GM19467 (cell line): ENCODE data around the gene HSPG2.
"Not testable (repeated sequence)": the region's sequence is repeated elsewhere in the genome, so short reads cannot be mapped to it uniquely, and the experiment has no call there.

Source experiments
- ATAC-seq: cut with Tn5 transposase; IDR thresholded peaks from one replicate; pipeline ENCODE4 v1.9.1; 2021; ENCODE audit warnings: mild to moderate bottlenecking, moderate library complexity; ENCODE audit not compliant: unreplicated experiment

Gene HSPG2

DNA sequence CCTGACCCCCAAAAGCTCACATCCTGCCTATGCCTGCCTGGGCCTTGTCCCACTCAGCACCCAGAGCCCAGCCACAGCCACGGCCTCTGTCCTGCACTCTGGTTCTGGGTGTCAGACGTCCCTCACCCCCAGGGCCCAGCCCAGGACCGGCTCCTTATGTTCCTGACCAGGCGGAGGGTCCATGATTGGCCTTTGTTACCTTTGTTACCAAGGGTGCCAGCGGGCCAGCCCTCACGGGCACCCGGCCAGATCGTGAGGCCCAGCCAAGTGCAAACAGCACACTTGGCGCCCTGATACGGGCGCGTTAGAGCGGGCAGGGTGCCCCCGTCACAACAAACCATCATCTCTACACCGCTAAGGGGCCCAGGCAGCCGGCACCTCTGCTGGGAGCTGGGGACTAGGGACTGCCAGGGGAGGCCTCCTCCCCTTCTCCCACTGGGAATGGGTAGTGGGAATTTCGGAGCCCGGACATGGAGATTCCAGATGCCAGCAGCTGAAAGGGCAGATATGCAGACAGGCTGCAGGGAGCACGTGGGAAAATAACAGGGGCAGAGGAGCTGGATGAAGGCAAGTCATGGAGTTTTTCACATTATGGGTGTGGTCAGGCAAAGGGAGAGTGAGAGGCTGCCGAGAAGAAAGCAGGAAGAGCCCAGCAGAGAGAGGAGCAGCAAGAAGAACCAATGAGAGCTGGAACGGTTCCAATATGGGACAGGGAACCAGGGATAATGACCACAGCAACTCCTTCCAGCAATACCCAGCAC, 22.1 kb downstream of the HSPG2 start:
- no peak for ATAC-seq

- ATAC-seq = no peak
Measured at GRCh38 chr1:21914450-21914849, 22.7 kb downstream of the HSPG2 start.

DNA sequence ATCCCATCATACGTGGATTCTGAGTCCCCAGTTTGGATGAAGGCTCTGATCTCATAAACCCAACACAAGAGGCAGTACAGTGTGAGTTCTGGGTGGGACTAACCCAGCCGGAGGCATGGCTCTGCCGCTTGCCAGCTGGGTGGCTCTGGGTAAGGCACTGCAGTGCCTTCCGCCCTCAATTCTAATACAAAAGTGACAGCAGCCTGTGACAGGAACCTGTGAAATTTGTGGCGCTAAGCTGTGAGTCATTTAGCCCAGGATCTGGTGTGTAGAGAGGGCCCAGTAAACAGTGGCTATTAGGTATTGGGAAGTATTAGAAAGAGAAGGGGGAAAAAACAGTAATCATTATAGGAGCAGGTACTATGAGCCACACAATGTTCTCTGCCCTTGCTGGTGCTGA, 23.3 kb downstream of the HSPG2 start:
- no peak for ATAC-seq

GRCh38 chr1:21913258-21913657, 23.9 kb downstream of the HSPG2 start:
- ATAC-seq = no peak

- ATAC-seq = no peak
Measured at GRCh38 chr1:21912038-21912758, 24.9 kb downstream of the HSPG2 start.

- no peak for ATAC-seq
Measured at GRCh38 chr1:21911205-21912001, 25.7 kb downstream of the HSPG2 start.

DNA sequence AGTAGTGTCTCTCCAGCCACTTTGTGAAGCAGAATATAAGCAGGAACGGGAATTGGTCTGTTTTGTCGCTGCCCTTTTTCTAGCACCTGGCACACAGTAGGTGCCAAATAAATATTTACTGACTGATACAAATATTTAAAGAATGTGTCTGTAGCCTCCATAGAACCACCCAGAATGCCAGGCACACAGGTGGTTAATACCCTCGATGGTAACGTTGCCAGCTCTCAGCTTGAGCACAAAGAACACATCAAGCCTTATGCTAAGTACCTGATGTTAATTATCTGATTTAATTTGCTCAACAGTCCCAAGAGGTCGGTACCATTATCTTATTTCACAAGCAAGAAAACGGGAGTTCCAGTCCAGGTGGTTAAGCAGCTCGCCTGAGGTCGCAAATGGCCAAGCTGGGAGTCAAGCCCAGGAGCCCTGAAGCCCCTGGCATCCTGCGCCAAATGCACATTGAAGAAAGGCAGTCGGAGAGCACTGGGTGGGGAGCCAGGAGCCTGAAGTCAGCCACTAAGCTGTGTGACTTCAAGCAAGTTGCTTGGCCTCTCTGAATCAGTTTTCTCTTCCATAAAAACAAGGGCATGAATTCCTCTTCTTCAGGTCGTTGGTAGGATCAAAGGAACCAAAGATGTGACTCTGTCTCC, 26.4 kb downstream of the HSPG2 start:
- no peak for ATAC-seq

GRCh38 chr1:21909787-21910503, 27.2 kb downstream of the HSPG2 start:
- ATAC-seq = no peak

DNA sequence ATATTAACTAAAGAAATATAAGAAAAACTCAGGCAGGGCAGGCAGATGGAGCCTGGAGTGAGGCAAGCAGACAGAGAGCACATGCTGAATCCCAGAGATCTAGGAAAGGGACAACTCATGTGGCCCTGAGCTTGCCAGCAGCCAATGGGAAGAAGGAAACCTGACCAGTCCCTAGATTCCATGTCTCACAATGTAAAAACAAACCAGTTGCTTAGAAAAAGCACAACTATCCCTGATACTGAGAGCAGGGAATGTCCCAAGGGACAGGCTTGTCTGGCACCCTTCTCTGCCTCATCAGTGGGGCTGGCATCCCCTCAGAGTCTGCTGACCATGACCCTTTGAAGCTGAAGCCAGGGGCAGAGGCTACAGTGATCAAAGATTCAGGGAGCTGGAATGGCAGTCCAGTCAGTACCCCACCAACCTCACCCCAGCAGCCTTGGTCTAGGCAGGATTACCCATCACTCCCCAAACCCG, 27.8 kb downstream of the HSPG2 start:
- ATAC-seq = no peak

- not testable (repeated sequence) for ATAC-seq
Measured at GRCh38 chr1:21907737-21908534, 29.2 kb downstream of the HSPG2 start.

GRCh38 chr1:21907079-21907418, 30.1 kb downstream of the HSPG2 start:
- no peak for ATAC-seq

DNA sequence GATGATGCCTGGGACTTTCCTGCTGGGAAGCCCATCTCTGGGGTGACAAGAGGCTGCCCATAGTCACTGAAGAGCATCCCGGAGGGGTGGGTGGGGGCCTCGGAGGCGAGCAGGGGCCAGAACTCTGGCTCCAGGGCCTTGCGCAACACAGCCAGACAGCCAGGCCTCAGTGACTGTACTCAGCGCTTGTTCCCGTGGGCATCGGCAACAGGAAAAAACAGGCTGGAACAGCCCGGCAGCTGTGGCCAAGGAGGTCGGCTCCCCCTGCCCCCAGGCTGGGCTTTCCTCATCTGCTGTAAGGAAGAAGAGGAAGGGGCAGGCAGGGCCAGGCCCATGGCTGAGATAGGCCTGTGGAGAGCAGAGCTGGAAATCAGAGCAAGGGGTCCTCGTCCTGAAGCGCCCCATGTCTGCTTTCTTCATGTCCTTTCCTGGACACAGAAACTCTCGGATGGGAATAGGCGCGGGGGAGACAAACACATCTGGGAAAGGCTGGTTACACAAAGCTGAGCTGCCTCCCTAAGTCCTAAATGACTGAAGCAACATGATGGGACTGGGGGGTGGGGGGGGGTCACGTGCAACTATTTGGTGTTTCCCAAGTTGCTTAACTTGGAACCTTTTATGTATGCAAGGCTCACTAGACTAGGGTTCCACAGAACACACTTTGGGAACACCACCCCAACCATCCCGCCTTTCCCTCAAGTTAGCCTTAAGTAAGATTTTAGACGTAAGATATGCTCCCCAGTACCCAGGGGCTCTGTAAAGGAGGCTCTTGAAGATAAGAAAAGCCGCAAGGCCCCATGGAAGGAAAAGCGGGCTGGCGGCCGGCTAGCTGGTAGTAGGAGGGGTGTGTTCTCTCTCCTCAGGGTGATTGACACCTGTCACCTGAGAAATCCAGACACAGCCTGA, 30.7 kb downstream of the HSPG2 start:
- no peak for ATAC-seq

GRCh38 chr1:21904704-21905520, 32.2 kb downstream of the HSPG2 start:
- no peak for ATAC-seq

GRCh38 chr1:21904454-21904703, 32.7 kb downstream of the HSPG2 start:
- no peak for ATAC-seq

GRCh38 chr1:21903638-21904453, 33.3 kb downstream of the HSPG2 start:
- no peak for ATAC-seq

DNA sequence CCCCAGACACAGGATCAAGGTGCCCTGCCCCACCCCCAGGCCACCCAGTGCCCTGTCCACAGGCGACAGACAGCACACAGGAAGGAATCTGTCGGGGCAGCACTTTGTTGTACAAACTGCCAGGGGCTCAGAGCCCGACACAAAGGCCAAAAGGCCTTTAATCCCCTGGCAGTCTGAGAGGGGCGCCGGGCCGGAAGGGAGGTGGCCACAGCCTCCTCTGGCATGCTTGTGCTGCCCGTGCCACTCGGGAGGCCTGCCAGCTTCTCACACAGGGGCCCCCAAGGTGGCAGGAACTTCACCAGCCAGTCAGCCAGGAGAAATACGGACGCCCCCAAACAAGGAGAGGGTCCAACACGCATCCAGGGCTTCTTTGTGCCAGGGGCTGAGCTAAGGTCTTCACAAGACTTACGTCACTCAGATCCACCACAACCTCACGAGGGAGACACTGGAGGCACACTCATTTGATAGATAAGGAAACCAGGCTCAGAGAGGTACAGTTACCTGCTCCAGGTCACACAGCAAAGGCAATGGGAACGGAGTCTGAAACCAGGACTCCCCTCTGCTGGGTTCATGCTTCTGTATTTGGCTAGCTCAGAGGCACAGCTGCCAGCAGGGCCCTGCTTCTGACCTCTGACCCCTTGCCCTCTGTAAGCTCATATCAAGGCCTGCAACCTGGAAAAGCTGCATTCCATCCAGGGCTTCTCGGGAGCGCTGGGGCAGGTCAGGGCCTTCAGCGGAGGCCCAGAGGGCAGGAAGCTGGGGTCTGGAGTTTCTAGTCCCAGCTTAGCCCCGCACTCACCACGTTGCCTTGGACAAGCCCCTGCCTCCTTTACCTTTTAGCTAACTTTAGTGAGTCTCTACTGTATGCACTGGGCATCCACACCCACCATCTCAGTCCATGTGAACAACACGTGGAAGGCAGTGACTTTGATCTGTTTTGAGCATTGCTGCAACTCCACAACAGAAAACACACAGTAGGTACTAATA, 34.8 kb downstream of the HSPG2 start:
- ATAC-seq = no peak
